Gastroesophageal sphincter (tissue), 4 donors: ENCODE measurements around the gene RNF144A. TPM values are rescaled to one million over a fixed set of nuclear protein-coding genes. Genes with fewer than 3 reads are reported as not detected.

Experiments used
- ATAC-seq: fragments of 150-250 bp; one replicate; pipeline ENCODE4 v1.9.1; 2016; ENCODE audit warnings: mild to moderate bottlenecking, moderate library complexity
- H3K27ac ChIP-seq, 4 donors: fragments of 200-600 bp; sonication (generic) in 3 of 4; 1 replicate in 3 of 4; 2 replicates in 1 of 4; pipeline ENCODE4 v1.5.1; 2016 to 2019
- H3K27me3 ChIP-seq: fragments of 200-600 bp; sonication (generic); one replicate; pipeline ENCODE4 v1.5.1; 2019
- H3K36me3 ChIP-seq, 2 donors: fragments of 200-600 bp; sonication (generic); one replicate each; pipeline ENCODE4 v1.5.1; 2019; ENCODE audit warnings: control low read depth in 1 of 2
- H3K4me1 ChIP-seq, 3 donors: fragments of 200-600 bp; sonication (generic); 1 replicate in 2 of 3; 2 replicates in 1 of 3; pipeline ENCODE4 v1.5.1; 2016 to 2019; ENCODE audit warnings: control low read depth in 2 of 3
- H3K4me3 ChIP-seq, 2 donors: fragments of 200-600 bp; sonication (generic); one replicate each; pipeline ENCODE4 v1.5.1; 2019; ENCODE audit warnings: mild to moderate bottlenecking in 1 of 2, moderate library complexity in 1 of 2
- H3K9me3 ChIP-seq, 3 donors: fragments of 200-600 bp; sonication (generic); one replicate each; pipeline ENCODE4 v1.5.1; 2017 to 2019; ENCODE audit warnings: control low read depth in 2 of 3
- EP300 ChIP-seq: sonication (generic); formaldehyde crosslinking; IDR thresholded peaks from one replicate; pipeline ENCODE4 v1.6.1; 2017; ENCODE audit warnings: antibody characterized with exemption, mild to moderate bottlenecking
- POLR2A ChIP-seq, 2 donors: fragments of 450-650 bp; IDR thresholded peaks; one replicate each; pipeline ENCODE4 v1.6.1; 2017; ENCODE audit warnings: antibody characterized with exemption in 2 of 2, mild to moderate bottlenecking in 2 of 2, moderate library complexity in 1 of 2
- POLR2AphosphoS5 ChIP-seq: sonication (generic); formaldehyde crosslinking; IDR thresholded peaks from one replicate; pipeline ENCODE4 v1.6.1; 2017; ENCODE audit warnings: antibody characterized with exemption
- WGBS, 2 donors: methylation state at CpG; one replicate each; pipeline ENCODE4 v1.1.5; 2018; ENCODE audit warnings: low coverage in 1 of 2; 5-methylcytosine and 5-hydroxymethylcytosine counted together
- total RNA-seq, 4 donors: library from RNA; depleted of rRNA; stranded (reverse); fragments of >200 nt; gene quantifications; one replicate each; pipeline ENCODE4 v1.1.0, GENCODE V29; 2016
- TF ChIP-seq, protein P1 (sequence below), 4 experiments: fragments of 200-600 bp in 2 of 4; fragments of 450-650 bp in 2 of 4; sonication (generic) in 1 of 4; IDR thresholded peaks; one replicate each; pipeline ENCODE4 v1.5.1; 2017 to 2019; ENCODE audit warnings: antibody characterized with exemption in 4 of 4, mild to moderate bottlenecking in 2 of 4, moderate library complexity in 2 of 4

RNF144A gene
- total RNA-seq, 4 donors from 2014 or later = 7.2 to 12.9 (median 8.8) TPM

DNA sequence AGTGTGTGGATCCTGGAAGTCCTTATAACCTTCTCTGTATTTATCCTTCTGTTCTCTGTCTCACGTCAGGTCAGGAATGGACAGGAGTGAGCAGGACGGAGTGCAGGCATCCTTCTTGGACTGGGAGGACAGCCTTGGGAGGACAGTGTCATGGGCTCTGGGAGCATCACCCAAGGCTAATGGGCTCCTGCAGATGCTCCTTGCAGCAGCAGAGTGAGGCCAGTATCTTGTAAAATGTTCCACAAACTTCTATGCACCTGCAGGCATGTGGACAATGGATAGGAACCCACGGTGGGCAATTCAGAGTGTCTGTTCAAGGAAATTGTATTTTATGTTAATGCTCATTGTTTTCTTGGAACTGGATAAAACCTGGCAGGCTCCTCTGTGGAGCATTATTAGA, 176.2 kb downstream of the RNF144A start:
- H3K27me3 ChIP-seq = peaks cover 6% of the 10 kb centered on the region
- no peak overlapping the region for H3K27ac ChIP-seq
- no peaks in the 10 kb centered on the region for H3K36me3 ChIP-seq
- H3K4me1 ChIP-seq = peaks cover 0 to 9% (median 0%) of the 10 kb centered on the region in 3 donors
- no peaks in the 10 kb centered on the region for H3K9me3 ChIP-seq
- no peak for ATAC-seq
- TF ChIP-seq POLR2A (IDR thresholded peaks at IDR 0.05) (no peak), EP300 (no peak), POLR2AphosphoS5 (no peak)
- TF ChIP-seq, protein P1, sequence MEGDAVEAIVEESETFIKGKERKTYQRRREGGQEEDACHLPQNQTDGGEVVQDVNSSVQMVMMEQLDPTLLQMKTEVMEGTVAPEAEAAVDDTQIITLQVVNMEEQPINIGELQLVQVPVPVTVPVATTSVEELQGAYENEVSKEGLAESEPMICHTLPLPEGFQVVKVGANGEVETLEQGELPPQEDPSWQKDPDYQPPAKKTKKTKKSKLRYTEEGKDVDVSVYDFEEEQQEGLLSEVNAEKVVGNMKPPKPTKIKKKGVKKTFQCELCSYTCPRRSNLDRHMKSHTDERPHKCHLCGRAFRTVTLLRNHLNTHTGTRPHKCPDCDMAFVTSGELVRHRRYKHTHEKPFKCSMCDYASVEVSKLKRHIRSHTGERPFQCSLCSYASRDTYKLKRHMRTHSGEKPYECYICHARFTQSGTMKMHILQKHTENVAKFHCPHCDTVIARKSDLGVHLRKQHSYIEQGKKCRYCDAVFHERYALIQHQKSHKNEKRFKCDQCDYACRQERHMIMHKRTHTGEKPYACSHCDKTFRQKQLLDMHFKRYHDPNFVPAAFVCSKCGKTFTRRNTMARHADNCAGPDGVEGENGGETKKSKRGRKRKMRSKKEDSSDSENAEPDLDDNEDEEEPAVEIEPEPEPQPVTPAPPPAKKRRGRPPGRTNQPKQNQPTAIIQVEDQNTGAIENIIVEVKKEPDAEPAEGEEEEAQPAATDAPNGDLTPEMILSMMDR (IDR thresholded peaks at IDR 0.05) = no peak
- 69 to 94% methylated on average over 2 of the region's 3 CpGs for WGBS, 2 donors
- H3K4me3 ChIP-seq = no peak overlapping the region

Other genes with a start within 250 kb of the RNF144A start
- gene CMPK2, start 51.5 kb upstream of the RNF144A start, total RNA-seq = 1 to 10 TPM; 3.1 to 7.8 (median 5.4) TPM
- 1 to 10 TPM; 1.8 to 7.0 (median 5.7) TPM for gene RSAD2, start 39.6 kb upstream of the RNF144A start, total RNA-seq